Activated naive CD4-positive, alpha-beta T cell treated with anti-CD3 and anti-CD28 coated beads, Interleukin-2, amount 50 U/mL, for 24 hours (primary cell): ENCODE measurements around the gene DNAJA1.
A peak's percentile ranks its signal among the peaks of the same experiment; 100 is the strongest.
"Not testable (repeated sequence)": the region's sequence is repeated elsewhere in the genome, so short reads cannot be mapped to it uniquely, and the experiment has no call there.

Source experiments
- H3K27ac Mint-ChIP-seq: one replicate; pipeline ENCODE4 v1.8.0; 2021; ENCODE audit warnings: mild to moderate bottlenecking, mixed read lengths
- H3K27me3 Mint-ChIP-seq: one replicate; pipeline ENCODE4 v1.8.0; 2021; ENCODE audit warnings: mixed read lengths
- H3K36me3 Mint-ChIP-seq: one replicate; pipeline ENCODE4 v1.8.0; 2021; ENCODE audit warnings: mixed read lengths
- H3K4me1 Mint-ChIP-seq: one replicate; pipeline ENCODE4 v1.8.0; 2021; ENCODE audit warnings: mixed read lengths
- H3K4me3 Mint-ChIP-seq: one replicate; pipeline ENCODE4 v1.8.0; 2021; ENCODE audit warnings: mild to moderate bottlenecking, mixed read lengths
- H3K9me3 Mint-ChIP-seq: one replicate; pipeline ENCODE4 v1.8.0; 2021; ENCODE audit warnings: mixed read lengths

Gene DNAJA1

DNA sequence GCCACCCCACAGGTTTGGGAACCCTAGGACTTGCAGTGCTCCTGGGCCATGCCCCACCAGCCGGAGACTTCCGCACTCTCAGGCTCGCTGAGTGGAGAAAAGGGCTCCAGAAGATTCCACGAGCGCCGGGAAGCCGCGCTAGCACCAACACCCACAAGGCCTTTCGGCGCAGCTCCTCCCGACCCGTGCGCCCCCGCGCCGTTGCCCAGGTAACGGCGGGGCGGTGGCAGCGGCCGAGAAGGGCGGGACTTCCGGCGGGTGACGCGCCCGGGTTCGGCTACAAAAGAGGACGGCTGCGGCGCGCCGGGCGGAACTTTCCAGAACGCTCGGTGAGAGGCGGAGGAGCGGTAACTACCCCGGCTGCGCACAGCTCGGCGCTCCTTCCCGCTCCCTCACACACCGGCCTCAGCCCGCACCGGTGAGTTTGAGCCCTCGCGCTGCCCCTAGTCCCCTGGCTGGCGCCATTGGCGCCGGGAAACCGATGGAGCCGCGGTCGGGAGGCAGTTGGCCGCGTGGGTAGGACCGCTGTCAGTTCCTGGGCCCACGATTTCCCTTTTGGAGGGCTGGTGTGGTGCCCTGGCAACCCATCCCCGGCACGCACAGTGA lies at the start of gene DNAJA1:
Gene DNAJA1, plus strand, starts transcription at position 308 of the 606 bp plus-strand sequence. CDS start 1,212 bp downstream, outside the sequence.
- Mint-ChIP-seq H3K27ac (peak within 1 kb of the TSS; percentile 90), H3K36me3 (peaks cover 27% of the 10 kb centered on the region), H3K4me1 (peaks cover 76% of the 10 kb centered on the region), H3K4me3 (peak within 1 kb of the TSS; percentile 96), H3K27me3 (no peaks in the 10 kb centered on the region), H3K9me3 (no peaks in the 10 kb centered on the region)

DNA sequence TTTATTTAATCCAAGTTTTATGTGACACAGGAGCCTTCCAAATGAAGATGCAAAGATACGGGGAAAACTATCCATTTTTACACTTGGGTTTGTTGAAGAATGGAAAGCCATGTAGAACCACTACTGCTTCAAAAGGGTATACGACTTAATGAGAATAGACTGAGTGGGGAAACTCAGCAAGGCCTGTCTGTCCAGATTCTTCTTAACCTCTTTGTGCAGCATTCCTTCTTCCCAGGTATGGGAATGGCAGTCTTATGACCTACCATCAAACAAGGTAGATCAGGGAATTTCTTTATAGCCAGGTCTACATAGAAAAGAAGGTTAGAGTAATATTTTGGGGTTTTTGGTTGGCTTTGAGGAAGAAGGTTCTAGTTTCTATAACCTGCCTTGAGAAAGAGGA lies 47.0 kb upstream of the DNAJA1 start:
- Mint-ChIP-seq H3K9me3 (no peaks in the 10 kb centered on the region), H3K36me3 (peaks cover 12% of the 10 kb centered on the region), H3K4me1 (no peaks in the 10 kb centered on the region), H3K27ac (no peak overlapping the region), H3K27me3 (no peaks in the 10 kb centered on the region), H3K4me3 (no peak overlapping the region)

DNA sequence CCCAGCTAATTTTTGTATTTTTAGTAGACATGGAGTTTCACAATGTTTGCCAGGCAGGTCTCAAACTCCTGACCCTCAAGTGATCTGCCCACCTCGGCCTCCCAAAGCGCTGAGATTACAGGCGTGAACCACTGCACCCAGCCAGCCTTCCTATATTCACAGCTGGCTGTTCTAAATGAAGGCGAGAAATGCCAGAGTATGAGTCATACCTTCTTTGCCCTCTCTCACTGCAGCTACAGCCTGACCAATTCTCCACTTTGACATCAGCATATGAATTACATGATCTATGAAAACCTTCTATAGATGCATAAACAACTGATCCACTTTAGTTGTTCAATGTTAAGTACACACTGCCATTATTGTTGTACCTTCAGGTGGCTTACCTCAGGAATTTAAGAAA lies 38.1 kb upstream of the DNAJA1 start:
- Mint-ChIP-seq H3K36me3 (peaks cover 16% of the 10 kb centered on the region), H3K9me3 (no peaks in the 10 kb centered on the region), H3K27ac (no peak overlapping the region), H3K4me3 (no peak overlapping the region), H3K4me1 (peaks cover 12% of the 10 kb centered on the region), H3K27me3 (no peaks in the 10 kb centered on the region)

DNA sequence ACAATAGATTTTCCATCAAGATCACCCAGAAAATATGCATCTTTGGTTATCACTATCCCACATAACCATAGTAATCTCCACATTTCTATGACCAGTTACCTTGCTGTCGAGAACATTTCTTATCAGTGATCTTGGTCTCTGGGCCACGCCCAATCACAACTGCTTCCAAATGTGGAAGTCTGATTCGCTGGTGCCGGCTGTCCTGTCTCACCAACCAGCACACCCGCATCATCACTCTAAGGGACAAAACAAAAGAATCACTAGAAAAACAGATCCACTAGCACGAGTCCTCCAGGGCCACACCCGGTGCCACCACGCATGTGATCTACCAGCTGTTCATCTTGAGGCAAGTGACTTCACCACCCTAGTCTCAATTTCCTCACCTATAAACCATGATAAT lies 35.4 kb upstream of the DNAJA1 start:
- no peak overlapping the region for H3K4me3 Mint-ChIP-seq
- no peaks in the 10 kb centered on the region for H3K9me3 Mint-ChIP-seq
- no peak overlapping the region for H3K27ac Mint-ChIP-seq
- peaks cover 15% of the 10 kb centered on the region for H3K36me3 Mint-ChIP-seq
- H3K4me1 Mint-ChIP-seq: peaks cover 31% of the 10 kb centered on the region
- no peaks in the 10 kb centered on the region for H3K27me3 Mint-ChIP-seq

DNA sequence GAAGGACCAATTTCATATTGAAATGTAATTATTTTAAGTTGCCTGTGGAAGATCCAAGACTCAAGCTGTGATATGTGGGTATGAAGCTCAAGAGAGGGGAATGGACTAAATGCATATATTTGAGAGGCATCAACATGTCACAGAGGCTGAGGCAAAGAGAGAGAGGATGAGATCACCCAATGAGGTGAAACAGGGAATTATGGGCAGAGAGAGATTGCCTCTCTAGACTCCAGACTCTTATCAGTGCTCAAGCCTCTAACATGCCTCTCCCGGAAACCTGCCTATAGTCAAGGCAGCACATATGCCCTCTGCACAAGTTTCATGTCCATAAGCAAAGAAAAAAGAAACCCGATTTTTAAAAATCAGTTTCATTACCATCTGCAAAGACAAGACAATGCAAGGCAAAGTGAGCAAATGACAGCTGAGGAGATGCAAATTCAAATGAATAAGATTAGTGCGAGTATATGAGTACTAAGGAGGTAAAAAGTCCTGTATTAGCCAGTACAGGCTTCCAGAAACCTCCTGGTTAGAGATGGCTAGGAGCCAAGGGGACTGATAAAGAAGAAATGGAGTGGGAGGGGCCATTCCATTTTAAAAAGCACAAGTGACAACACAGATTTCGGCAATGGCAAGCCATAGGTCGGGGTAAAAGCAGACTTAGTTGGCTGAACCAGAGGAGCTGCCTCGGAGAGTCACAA lies 33.0 kb upstream of the DNAJA1 start:
- Mint-ChIP-seq H3K27me3 (no peaks in the 10 kb centered on the region), H3K36me3 (peaks cover 16% of the 10 kb centered on the region), H3K4me3 (no peak overlapping the region), H3K27ac (no peak overlapping the region), H3K9me3 (no peaks in the 10 kb centered on the region), H3K4me1 (peaks cover 47% of the 10 kb centered on the region)

DNA sequence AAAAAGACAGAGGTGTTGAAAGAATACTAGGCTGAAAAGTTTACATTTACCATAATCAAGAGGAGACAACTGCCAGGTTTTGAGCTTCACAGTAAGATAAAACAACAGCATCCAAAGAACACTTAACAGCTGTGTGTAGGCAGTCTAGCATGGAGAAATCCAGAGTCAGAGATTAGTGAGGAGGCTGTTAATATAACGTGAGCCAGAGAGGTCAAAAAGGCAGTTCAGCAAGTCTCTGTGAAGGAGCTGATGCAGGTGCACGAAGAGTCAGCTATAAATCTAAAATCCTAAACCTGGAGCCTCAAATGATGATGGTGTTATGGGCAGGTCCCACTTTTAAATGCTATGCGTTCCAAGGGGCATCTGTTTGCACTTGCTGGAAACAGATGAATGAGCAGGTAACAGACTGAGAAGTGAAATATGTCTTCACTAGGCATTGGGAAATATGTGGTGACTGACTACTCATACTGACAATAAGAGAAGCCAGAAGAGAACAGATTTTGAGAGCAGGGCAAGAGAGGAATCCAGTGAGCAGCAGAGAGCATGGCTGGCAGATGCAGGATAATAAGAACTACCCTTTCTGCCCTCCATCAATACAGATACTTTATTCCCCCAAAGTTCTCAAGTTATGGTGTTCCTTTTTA lies 32.4 kb upstream of the DNAJA1 start:
- H3K9me3 Mint-ChIP-seq: no peaks in the 10 kb centered on the region
- H3K36me3 Mint-ChIP-seq: peaks cover 15% of the 10 kb centered on the region
- peaks cover 53% of the 10 kb centered on the region for H3K4me1 Mint-ChIP-seq
- no peak overlapping the region for H3K4me3 Mint-ChIP-seq
- H3K27ac Mint-ChIP-seq: no peak overlapping the region
- no peaks in the 10 kb centered on the region for H3K27me3 Mint-ChIP-seq

DNA sequence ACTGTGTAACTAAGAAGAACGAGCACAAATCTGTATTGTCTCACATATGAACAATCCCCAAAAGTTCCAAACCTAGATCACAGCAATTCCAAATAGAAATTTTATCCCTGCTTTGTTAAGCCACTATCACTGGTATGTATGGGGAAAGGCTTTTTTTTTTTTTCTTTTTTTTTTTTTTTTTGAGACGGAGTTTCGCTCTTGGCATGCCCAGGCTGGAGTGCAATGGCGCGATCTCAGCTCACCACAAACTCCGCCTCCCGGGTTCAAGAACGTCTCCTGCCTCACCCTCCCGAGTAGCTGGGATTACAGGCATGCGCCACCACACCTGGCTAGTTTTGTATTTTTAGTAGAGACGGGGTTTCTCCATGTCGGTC lies 24.4 kb upstream of the DNAJA1 start:
- not testable (repeated sequence) for H3K27me3 Mint-ChIP-seq, H3K9me3 Mint-ChIP-seq
- Mint-ChIP-seq H3K4me1 (peaks cover 40% of the 10 kb centered on the region), H3K27ac (peak overlapping the region; percentile 98), H3K36me3 (peaks cover 22% of the 10 kb centered on the region), H3K4me3 (peak overlapping the region; percentile 95)

DNA sequence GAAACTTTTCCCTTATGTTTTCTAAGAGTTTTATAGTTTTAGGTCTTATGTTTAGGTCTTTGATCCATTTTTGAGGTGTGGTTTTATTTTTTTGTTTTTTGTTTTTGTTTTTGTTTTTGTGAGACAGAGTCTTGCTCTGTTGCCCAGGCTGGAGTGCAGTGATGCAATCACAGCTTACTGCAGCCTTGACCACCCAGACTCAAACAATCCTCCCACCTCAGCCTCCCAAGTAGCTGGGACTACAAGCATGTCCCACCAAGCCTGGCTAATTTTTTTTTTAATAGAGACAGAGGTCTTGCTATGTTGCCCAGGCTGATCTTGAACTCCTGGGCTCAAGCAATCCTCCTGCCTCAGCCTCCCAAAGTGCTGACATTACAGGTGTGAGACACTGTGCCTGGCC lies 19.7 kb upstream of the DNAJA1 start:
- H3K4me3 Mint-ChIP-seq, H3K4me1 Mint-ChIP-seq, H3K36me3 Mint-ChIP-seq, H3K9me3 Mint-ChIP-seq, H3K27me3 Mint-ChIP-seq, H3K27ac Mint-ChIP-seq: not testable (repeated sequence)

DNA sequence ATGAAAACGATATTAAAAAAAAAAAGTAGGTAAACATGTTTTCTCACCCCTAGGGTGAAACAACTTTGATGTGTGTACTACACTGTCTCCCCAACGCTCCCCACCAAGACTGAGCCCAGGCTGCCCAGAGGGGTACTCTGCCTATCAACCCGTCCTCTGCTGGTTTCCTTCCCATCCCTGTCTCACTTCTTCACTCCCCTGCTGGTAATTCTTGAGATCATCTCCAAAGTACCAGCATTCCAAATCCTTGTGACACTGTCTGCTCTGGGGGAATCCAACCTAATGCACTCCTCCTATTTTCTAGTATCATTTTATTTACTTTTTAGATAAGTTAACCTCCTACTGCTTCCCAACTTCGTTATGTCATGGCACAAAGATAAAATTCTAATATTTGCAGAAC lies 17.3 kb upstream of the DNAJA1 start:
- Mint-ChIP-seq H3K27me3 (no peaks in the 10 kb centered on the region), H3K36me3 (no peaks in the 10 kb centered on the region), H3K9me3 (no peaks in the 10 kb centered on the region), H3K27ac (no peak overlapping the region), H3K4me1 (no peaks in the 10 kb centered on the region), H3K4me3 (no peak overlapping the region)

DNA sequence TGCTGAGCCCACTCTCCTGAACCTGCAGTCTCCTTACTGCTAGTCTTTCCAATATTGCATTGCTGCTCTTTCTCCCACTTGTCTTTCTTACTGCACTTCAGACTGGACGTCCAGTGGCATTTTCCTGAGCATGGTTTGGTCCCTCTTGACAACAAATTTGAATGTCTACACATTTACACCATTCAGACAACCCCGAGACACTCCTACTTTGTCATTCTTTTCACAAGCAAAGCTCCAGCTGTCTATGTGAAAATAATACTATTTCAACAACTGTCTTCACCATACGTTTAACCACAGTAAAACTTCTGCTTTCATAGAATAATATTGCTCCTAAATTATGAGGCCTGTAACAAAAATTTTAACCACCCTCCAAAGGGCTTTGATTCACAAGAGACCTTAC lies 13.2 kb upstream of the DNAJA1 start:
- no peak overlapping the region for H3K27ac Mint-ChIP-seq
- no peaks in the 10 kb centered on the region for H3K9me3 Mint-ChIP-seq
- no peaks in the 10 kb centered on the region for H3K4me1 Mint-ChIP-seq
- no peaks in the 10 kb centered on the region for H3K36me3 Mint-ChIP-seq
- H3K27me3 Mint-ChIP-seq: no peaks in the 10 kb centered on the region
- no peak overlapping the region for H3K4me3 Mint-ChIP-seq

DNA sequence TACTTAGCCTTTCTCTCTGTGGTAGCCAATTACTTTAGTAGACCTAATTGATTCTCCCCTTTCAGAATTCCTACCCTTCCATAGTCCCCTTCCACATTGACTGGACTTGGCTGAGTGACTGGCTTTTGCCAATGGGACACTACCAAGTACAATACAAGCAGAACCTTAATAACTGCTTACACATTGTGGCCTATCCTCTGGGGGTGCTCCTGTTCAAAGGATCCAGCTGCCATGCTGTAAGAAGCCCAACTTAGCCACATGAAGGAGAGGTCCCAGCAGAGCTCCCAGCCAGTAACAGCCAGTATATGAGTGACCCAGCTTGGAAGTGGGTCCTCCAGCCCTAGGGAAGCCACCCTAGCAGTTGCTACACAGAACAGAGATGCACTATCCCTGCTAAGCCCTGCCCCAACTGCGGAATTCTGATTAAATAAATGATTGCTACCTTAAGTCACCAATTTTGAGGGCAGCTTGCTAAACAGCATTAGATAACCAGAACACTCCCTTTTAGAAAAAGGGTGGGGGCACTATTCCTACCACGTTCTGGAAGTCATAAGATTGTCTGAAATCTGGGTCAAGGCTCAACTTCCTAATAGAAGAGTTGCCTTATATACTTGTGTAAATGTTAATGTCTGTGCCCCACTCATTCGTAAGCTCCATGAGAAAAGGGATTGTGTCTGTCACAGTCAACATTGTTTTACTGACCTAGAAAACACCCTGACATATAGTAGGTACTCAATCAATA lies 12.6 kb upstream of the DNAJA1 start:
- Mint-ChIP-seq H3K27ac (no peak overlapping the region), H3K27me3 (no peaks in the 10 kb centered on the region), H3K36me3 (no peaks in the 10 kb centered on the region), H3K9me3 (no peaks in the 10 kb centered on the region), H3K4me3 (no peak overlapping the region), H3K4me1 (no peaks in the 10 kb centered on the region)

DNA sequence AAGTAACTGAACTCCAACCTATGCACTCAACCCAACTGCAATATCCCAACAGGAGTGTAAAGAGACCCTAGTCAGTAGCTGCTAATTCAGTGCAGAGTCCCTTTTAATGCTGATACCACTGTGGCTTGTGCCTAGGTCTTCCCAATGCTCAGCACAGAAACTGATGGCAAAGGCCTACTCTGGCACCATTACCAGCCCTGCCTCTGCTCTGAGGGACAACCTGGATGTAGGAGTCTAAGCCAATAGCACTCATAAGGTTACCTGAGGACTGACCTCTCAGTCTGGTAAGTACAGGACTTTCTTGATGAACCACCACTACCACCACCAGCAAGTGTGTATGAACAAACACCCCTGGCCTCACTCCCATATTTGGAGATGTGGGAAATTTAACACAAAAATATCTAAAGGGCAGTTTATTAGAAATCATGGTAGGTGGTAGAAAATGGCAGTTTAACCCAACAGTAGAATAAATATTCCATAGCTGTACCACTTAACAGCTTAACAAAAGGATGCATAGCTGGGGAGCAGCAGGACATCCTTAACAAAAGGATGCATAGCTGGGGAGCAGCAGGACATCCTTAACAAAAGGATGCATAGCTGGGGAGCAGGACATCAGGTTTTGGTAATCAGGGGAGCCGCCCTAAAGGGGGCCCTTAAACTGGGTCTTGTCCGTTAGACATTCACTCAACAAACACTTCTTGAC lies 11.0 kb upstream of the DNAJA1 start:
- no peaks in the 10 kb centered on the region for H3K36me3 Mint-ChIP-seq
- no peaks in the 10 kb centered on the region for H3K4me1 Mint-ChIP-seq
- H3K4me3 Mint-ChIP-seq: no peak overlapping the region
- no peaks in the 10 kb centered on the region for H3K9me3 Mint-ChIP-seq
- no peaks in the 10 kb centered on the region for H3K27me3 Mint-ChIP-seq
- no peak overlapping the region for H3K27ac Mint-ChIP-seq

DNA sequence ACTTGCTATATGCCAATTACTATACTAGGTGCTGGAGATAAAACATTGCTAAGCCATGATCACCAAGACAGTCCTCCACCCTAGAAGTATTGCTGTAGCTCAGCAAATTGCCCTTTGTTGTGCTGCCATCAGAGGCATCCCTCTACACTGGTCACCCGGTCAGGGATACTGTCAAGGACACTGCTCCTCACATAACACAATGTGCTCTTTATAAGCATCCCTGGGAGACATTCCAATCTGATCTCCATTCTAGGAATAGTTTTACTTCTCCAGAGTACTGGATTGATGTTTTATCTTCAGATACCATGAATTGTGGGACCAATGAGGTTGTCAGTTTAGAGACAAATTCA lies 10.4 kb upstream of the DNAJA1 start:
- Mint-ChIP-seq H3K36me3 (no peaks in the 10 kb centered on the region), H3K9me3 (no peaks in the 10 kb centered on the region), H3K4me3 (no peak overlapping the region), H3K4me1 (no peaks in the 10 kb centered on the region), H3K27me3 (no peaks in the 10 kb centered on the region), H3K27ac (no peak overlapping the region)

DNA sequence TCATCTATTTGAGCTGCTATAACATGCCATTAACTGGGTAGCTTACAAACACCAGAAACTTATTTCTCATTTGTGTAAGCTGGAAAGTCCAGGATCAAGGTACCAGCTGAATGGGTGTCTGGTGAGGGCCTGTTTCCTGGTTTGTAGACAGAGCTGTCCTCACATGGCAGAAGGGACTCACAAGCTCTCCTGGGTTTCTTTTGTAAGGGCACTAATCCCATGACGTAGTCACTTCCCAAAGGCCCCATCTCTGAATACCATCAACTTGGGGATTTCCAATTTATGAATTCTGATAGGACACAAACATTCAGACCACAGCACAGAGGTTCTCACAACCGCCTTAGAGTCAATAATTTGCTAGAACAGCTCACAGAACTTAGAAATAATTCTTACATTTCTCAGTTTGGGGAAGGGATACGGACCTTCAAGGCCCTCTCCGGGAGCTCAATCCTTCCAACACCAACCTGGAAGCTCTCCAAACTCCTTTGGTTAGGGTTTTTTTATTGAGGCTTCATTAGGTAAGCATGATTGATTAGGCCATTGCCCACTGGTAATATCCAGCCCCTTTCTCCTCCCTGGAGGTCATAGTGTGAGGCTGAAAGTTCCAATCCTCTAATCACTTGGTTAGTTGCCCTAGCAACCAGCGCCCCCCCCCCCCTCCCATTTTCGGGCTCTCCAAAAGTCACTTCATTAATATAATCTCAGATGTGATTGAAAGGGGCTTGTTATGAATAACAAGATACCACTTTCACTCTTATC lies 7.6 kb upstream of the DNAJA1 start:
- H3K36me3 Mint-ChIP-seq: peaks cover 4% of the 10 kb centered on the region
- no peaks in the 10 kb centered on the region for H3K9me3 Mint-ChIP-seq
- H3K27me3 Mint-ChIP-seq: no peaks in the 10 kb centered on the region
- H3K4me1 Mint-ChIP-seq: peaks cover 22% of the 10 kb centered on the region
- H3K4me3 Mint-ChIP-seq: no peak overlapping the region
- no peak overlapping the region for H3K27ac Mint-ChIP-seq

DNA sequence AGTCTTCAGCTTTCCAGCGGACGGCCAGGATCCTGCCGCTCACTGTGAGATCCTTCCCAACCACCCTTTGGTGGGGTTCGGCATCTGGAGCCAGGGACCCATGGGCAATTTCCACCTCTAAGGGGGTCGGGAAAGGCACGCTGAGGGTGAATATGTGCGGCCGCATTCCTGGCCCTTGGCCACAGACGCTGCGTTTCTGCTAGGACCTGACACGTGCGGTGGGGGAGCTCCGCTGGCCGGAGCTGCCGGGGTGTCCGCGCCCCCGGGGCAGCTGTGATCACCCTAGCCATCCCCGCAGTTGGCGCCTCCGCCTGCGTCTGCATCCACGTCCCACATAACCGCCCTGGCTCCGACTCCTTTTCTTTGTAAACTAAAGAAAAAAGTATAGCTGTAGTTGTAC lies 5.3 kb upstream of the DNAJA1 start:
- peaks cover 4% of the 10 kb centered on the region for H3K36me3 Mint-ChIP-seq
- no peak overlapping the region for H3K4me3 Mint-ChIP-seq
- no peaks in the 10 kb centered on the region for H3K9me3 Mint-ChIP-seq
- no peaks in the 10 kb centered on the region for H3K27me3 Mint-ChIP-seq
- H3K27ac Mint-ChIP-seq: peak overlapping the region; percentile 63
- peaks cover 41% of the 10 kb centered on the region for H3K4me1 Mint-ChIP-seq
